Sigmoid colon (tissue), 7 donors: ENCODE results near the gene CDX1. TPM values are rescaled to one million over a fixed set of nuclear protein-coding genes. Genes with fewer than 3 reads are reported as not detected.

Source experiments
- DNase-seq: peaks from one replicate; pipeline ENCODE4 v3.0.0-alpha.2; 2019
- H3K27ac ChIP-seq, 4 donors: fragments of 200-600 bp; sonication (generic); one replicate each; pipeline ENCODE4 v1.5.1; 2016 to 2019; ENCODE audit warnings: mild to moderate bottlenecking in 1 of 4
- H3K27me3 ChIP-seq, 3 donors: fragments of 200-600 bp; sonication (generic); one replicate each; pipeline ENCODE4 v1.5.1; 2019; ENCODE audit warnings: mild to moderate bottlenecking in 1 of 3
- H3K36me3 ChIP-seq, 4 donors: fragments of 200-600 bp; sonication (generic); one replicate each; pipeline ENCODE4 v1.5.1; 2016 to 2019
- H3K4me1 ChIP-seq, 4 donors: fragments of 200-600 bp; sonication (generic); one replicate each; pipeline ENCODE4 v1.5.1; 2017 to 2019
- H3K4me3 ChIP-seq, 4 donors: fragments of 200-600 bp; sonication (generic); one replicate each; pipeline ENCODE4 v1.5.1; 2017 to 2019; ENCODE audit warnings: mild to moderate bottlenecking in 2 of 4, moderate library complexity in 1 of 4
- H3K9me3 ChIP-seq, 4 donors: fragments of 200-600 bp in 3 of 4; sonication (generic) in 3 of 4; one replicate each; pipeline versions ENCODE4 v1.5.1 to v1.6.1; 2013 to 2019
- CTCF ChIP-seq, 4 experiments: fragments of 450-650 bp in 3 of 4; fragments of 200-600 bp in 1 of 4; IDR thresholded peaks; one replicate each; pipeline ENCODE4 v1.5.1; 2016 to 2019; ENCODE audit warnings: antibody characterized with exemption in 4 of 4, mild to moderate bottlenecking in 3 of 4, moderate library complexity in 2 of 4
- EP300 ChIP-seq, 4 donors: sonication (generic); formaldehyde crosslinking; IDR thresholded peaks; one replicate each; pipeline ENCODE4 v1.6.1; 2017; ENCODE audit warnings: antibody characterized with exemption in 4 of 4
- POLR2A ChIP-seq, 2 donors: fragments of 450-650 bp; IDR thresholded peaks; one replicate each; pipeline ENCODE4 v1.6.1; 2016; ENCODE audit warnings: antibody characterized with exemption in 2 of 2, mild to moderate bottlenecking in 2 of 2, moderate library complexity in 2 of 2
- POLR2AphosphoS5 ChIP-seq, 4 donors: sonication (generic); formaldehyde crosslinking; IDR thresholded peaks; one replicate each; pipeline ENCODE4 v1.6.1; 2017; ENCODE audit warnings: antibody characterized with exemption in 4 of 4
- WGBS, 2 donors: extraction: QIAGEN DNeasy Blood & Tissue Kit; methylation state at CpG; one replicate each; pipeline ENCODE4 v1.1.7; 2013; 5-methylcytosine and 5-hydroxymethylcytosine counted together
- intact Hi-C: fragments of 100-400 bp; cut with DNase I; formaldehyde crosslinking; loops from one replicate; pipeline ENCODE4 v1.15.1; 2023
- polyA plus RNA-seq, 3 donors: library from polyadenylated mRNA; stranded (reverse); fragments of 200-250 nt; gene quantifications; one replicate each; pipeline ENCODE4 v1.2.3, GENCODE V29; 2013
- total RNA-seq, 4 donors: library from RNA; depleted of rRNA; stranded (reverse); fragments of >200 nt; gene quantifications; one replicate each; pipeline ENCODE4 v1.1.0, GENCODE V29; 2016
- donor health status: healthy with polysubstance abuse.
- donor health status: Bipolar disorder and iron deficiency.
- donor health status: healthy.

CDX1 gene
- total and polyA plus RNA-seq, 7 donors = 0.71 to 455 (median 325) TPM; not detected in 2

- no peak overlapping the region for H3K27ac ChIP-seq
- peaks cover 0 to 7% (median 6%) of the 10 kb centered on the region in 4 donors for H3K4me1 ChIP-seq
- H3K36me3 ChIP-seq = no peaks in the 10 kb centered on the region
- intact Hi-C loops = no loop called here
- no peak for DNase-seq
- H3K9me3 ChIP-seq = no peaks in the 10 kb centered on the region
- 42 to 61% methylated on average over 3 of the region's 3 CpGs for WGBS, 2 donors
- no peak overlapping the region for H3K4me3 ChIP-seq
- H3K27me3 ChIP-seq = peaks cover 10 to 30% (median 29%) of the 10 kb centered on the region in 3 donors
- TF ChIP-seq EP300 (IDR thresholded peaks at IDR 0.05) (no peak), POLR2A (IDR thresholded peaks at IDR 0.05) (no peak), POLR2AphosphoS5 (IDR thresholded peaks at IDR 0.05) (no peak), CTCF (IDR thresholded peaks at IDR 0.05) (no peak)
These were observed 22.7 kb downstream of the CDX1 start for GRCh38 chr5:150189326-150189725.

GRCh38 chr5:150189728-150190502 lies 23.3 kb downstream of the CDX1 start, which contains the start of gene SLC6A7:
Gene SLC6A7, plus strand, starts transcription at chr5:150190062. Its CDS starts 266 bp downstream, at chr5:150190328.
- H3K27ac ChIP-seq = no peak within 1 kb of the TSS
- no peak within 1 kb of the TSS for H3K4me3 ChIP-seq
- H3K36me3 ChIP-seq = no peaks in the 10 kb centered on the region
- 3 to 6% methylated on average over 58 of the region's 58 CpGs for WGBS, 2 donors
- no peak for TF ChIP-seq CTCF (IDR thresholded peaks at IDR 0.05)
- TF ChIP-seq POLR2AphosphoS5 (IDR thresholded peaks at IDR 0.05) = no peak
- no peak for TF ChIP-seq EP300 (IDR thresholded peaks at IDR 0.05)
- TF ChIP-seq POLR2A (IDR thresholded peaks at IDR 0.05) = no peak
- intact Hi-C loops = no loop called here
- peaks cover 0 to 7% (median 6%) of the 10 kb centered on the region in 4 donors for H3K4me1 ChIP-seq
- H3K27me3 ChIP-seq = peaks cover 10 to 30% (median 29%) of the 10 kb centered on the region in 3 donors
- DNase-seq = no peak
- H3K9me3 ChIP-seq = no peaks in the 10 kb centered on the region

- TF ChIP-seq EP300 (IDR thresholded peaks at IDR 0.05) (no peak), POLR2A (IDR thresholded peaks at IDR 0.05) (no peak), POLR2AphosphoS5 (IDR thresholded peaks at IDR 0.05) (no peak), CTCF (IDR thresholded peaks at IDR 0.05) (no peak)
- no peak overlapping the region for H3K4me3 ChIP-seq
- DNase-seq = no peak
- H3K27ac ChIP-seq = no peak overlapping the region
- 42 to 56% methylated on average over 16 of the region's 16 CpGs for WGBS, 2 donors
- intact Hi-C loops = no loop called here
- no peaks in the 10 kb centered on the region for H3K36me3 ChIP-seq
- H3K4me1 ChIP-seq = peaks cover 0 to 7% (median 6%) of the 10 kb centered on the region in 4 donors
- H3K9me3 ChIP-seq = no peaks in the 10 kb centered on the region
- H3K27me3 ChIP-seq = peaks cover 10 to 30% (median 29%) of the 10 kb centered on the region in 3 donors
These were observed 24.0 kb downstream of the CDX1 start for GRCh38 chr5:150190503-150190979.

- H3K4me3 ChIP-seq = no peak overlapping the region
- H3K36me3 ChIP-seq = no peaks in the 10 kb centered on the region
- no peak for DNase-seq
- TF ChIP-seq POLR2AphosphoS5 (IDR thresholded peaks at IDR 0.05) (no peak), CTCF (IDR thresholded peaks at IDR 0.05) (no peak), EP300 (IDR thresholded peaks at IDR 0.05) (no peak), POLR2A (IDR thresholded peaks at IDR 0.05) (no peak)
- peaks cover 10 to 30% (median 29%) of the 10 kb centered on the region in 3 donors for H3K27me3 ChIP-seq
- 48 to 59% methylated on average over 2 of the region's 2 CpGs for WGBS, 2 donors
- peaks cover 0 to 7% (median 6%) of the 10 kb centered on the region in 4 donors for H3K4me1 ChIP-seq
- intact Hi-C loops = no loop called here
- no peaks in the 10 kb centered on the region for H3K9me3 ChIP-seq
- H3K27ac ChIP-seq = no peak overlapping the region
These were observed 24.4 kb downstream of the CDX1 start for GRCh38 chr5:150190987-150191386.
